ENCODE data around the gene LPCAT4. TPM values are rescaled to one million over a fixed set of nuclear protein-coding genes. Genes with fewer than 3 reads are reported as not detected.

LPCAT4 gene
- total RNA-seq, 1 donor from 2014 or later = 33.2 TPM

GRCh38 chr15:34332553-34333120, 34.4 kb downstream of the LPCAT4 start:
- TF ChIP-seq, protein P1, sequence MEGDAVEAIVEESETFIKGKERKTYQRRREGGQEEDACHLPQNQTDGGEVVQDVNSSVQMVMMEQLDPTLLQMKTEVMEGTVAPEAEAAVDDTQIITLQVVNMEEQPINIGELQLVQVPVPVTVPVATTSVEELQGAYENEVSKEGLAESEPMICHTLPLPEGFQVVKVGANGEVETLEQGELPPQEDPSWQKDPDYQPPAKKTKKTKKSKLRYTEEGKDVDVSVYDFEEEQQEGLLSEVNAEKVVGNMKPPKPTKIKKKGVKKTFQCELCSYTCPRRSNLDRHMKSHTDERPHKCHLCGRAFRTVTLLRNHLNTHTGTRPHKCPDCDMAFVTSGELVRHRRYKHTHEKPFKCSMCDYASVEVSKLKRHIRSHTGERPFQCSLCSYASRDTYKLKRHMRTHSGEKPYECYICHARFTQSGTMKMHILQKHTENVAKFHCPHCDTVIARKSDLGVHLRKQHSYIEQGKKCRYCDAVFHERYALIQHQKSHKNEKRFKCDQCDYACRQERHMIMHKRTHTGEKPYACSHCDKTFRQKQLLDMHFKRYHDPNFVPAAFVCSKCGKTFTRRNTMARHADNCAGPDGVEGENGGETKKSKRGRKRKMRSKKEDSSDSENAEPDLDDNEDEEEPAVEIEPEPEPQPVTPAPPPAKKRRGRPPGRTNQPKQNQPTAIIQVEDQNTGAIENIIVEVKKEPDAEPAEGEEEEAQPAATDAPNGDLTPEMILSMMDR (conservative IDR thresholded peaks at IDR 0.05; ENCODE audit: low read depth, low read length) = no peak
- DNase-seq (ENCODE audit: low read depth) = no peak
- no peak overlapping the region for H3K4me3 ChIP-seq (ENCODE audit: low read depth, low read length)

DNA sequence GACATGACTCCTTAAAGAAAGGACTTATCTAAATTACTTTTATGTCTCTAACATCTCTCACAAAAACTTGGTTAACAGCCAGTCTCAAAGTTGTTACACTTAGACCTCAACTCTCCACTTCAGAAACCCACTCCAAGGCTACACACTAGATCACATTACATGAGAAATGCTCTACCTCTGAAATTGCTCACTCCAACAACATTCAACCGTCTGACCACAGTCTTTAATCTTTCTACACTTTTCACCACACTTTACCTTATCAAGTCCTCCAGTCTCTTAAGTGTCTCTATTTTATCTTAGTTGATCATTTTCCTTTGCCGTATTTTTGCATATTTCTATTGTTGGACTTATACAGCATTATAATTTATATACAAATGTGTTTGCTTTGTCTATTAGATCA, 35.2 kb downstream of the LPCAT4 start:
- H3K4me3 ChIP-seq (ENCODE audit: low read depth, low read length) = no peak overlapping the region
- DNase-seq (ENCODE audit: low read depth) = no peak
- TF ChIP-seq, protein P1 (conservative IDR thresholded peaks at IDR 0.05; ENCODE audit: low read depth, low read length) = no peak

DNA sequence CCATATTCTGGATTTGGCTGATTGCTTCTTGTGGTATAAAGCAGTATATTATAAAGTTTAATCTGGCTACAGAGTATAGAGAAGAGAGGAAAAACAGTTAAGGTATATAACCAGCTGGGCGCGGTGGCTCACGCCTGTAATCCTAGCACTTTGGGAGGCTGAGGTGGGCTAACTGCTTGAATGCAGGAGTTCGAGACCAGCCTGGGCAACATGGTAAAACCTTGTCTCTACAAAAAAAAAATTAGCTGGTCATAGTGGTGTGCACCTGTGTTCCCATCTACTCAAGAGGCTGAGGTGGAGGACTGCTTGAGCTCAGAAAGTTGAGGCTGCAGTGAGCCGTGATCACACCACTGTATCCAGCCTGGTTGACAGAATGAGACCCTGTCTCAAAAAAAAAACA, 36.7 kb downstream of the LPCAT4 start:
- TF ChIP-seq, protein P1 (conservative IDR thresholded peaks at IDR 0.05; ENCODE audit: low read depth, low read length) = no peak
- no peak overlapping the region for H3K4me3 ChIP-seq (ENCODE audit: low read depth, low read length)
- no peak for DNase-seq (ENCODE audit: low read depth)

- no peak for DNase-seq (ENCODE audit: low read depth)
- TF ChIP-seq, protein P1 (conservative IDR thresholded peaks at IDR 0.05; ENCODE audit: low read depth, low read length) = no peak
- H3K4me3 ChIP-seq (ENCODE audit: low read depth, low read length) = no peak overlapping the region
These were observed 38.0 kb downstream of the LPCAT4 start for GRCh38 chr15:34329006-34329405.

GRCh38 chr15:34327906-34328305, 39.1 kb downstream of the LPCAT4 start:
- TF ChIP-seq, protein P1 (conservative IDR thresholded peaks at IDR 0.05; ENCODE audit: low read depth, low read length) = no peak
- H3K4me3 ChIP-seq (ENCODE audit: low read depth, low read length) = no peak overlapping the region
- DNase-seq (ENCODE audit: low read depth) = no peak

DNA sequence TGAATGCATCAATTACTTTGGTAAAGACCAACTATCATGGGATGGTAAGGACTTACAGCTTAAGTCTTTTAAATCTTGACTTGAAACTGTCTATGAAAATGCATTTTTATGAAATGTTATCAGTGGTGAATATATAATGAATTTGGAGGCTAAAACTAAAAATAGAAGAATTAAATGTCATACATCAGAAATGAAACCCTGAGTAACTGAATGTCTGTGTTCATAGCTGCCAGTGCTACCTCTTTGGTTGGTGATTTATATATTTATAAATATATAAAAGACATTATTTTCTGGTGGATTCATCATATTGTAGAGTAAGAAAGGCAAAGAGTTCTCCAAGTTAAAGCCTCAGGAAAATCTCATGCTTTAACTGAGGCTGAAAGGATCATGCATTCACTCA, 41.6 kb downstream of the LPCAT4 start:
- no peak overlapping the region for H3K4me3 ChIP-seq (ENCODE audit: low read depth, low read length)
- DNase-seq (ENCODE audit: low read depth) = no peak
- TF ChIP-seq, protein P1 (conservative IDR thresholded peaks at IDR 0.05; ENCODE audit: low read depth, low read length) = no peak

DNA sequence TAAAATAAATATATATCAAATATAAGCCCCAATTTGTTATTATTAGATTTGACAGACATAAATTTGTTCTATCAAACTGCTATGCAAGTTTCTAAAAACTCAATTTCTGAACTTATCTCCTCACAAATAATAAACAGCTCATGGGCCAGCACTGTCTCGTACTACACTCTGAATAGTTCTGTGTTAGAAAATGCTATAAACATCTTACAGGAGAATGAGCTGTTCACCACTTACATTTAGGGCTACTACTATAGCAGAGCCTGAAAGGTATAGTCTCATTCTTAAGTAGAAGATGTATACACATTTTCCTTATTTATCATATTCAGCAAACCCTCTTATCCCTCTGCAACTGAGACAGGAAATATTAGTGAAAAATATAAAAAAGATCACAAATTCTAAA, 42.1 kb downstream of the LPCAT4 start:
- TF ChIP-seq, protein P1 (conservative IDR thresholded peaks at IDR 0.05; ENCODE audit: low read depth, low read length) = no peak
- DNase-seq (ENCODE audit: low read depth) = no peak
- no peak overlapping the region for H3K4me3 ChIP-seq (ENCODE audit: low read depth, low read length)
